BE2C (cell line): Measurements from ENCODE around the gene MB21D2. TPM values are rescaled to one million over a fixed set of nuclear protein-coding genes. Genes with fewer than 3 reads are reported as not detected.
A peak's percentile ranks its signal among the peaks of the same experiment; 100 is the strongest.
"Not testable (repeated sequence)": the region's sequence is repeated elsewhere in the genome, so short reads cannot be mapped to it uniquely, and the experiment has no call there.

Experiments used
- DNase-seq: peaks from one replicate; pipeline ENCODE4 v3.0.0-alpha.2; 2020
- H3K27me3 ChIP-seq: fragments of 250-450 bp; sonication (Bioruptor Pico); 2 replicates; pipeline ENCODE4 v1.5.1; 2020; ENCODE audit warnings: mild to moderate bottlenecking
- H3K36me3 ChIP-seq: fragments of 250-450 bp; sonication (Bioruptor Pico); 2 replicates; pipeline ENCODE4 v1.5.1; 2020; ENCODE audit warnings: mild to moderate bottlenecking
- H3K4me1 ChIP-seq: fragments of 250-450 bp; sonication (Bioruptor Pico); 2 replicates; pipeline ENCODE4 v1.5.1; 2020
- H3K4me3 ChIP-seq: 2 replicates; pipeline ENCODE4 v1.5.1; 2011; ENCODE audit warnings: low read depth, low read length
- H3K9me3 ChIP-seq: fragments of 250-450 bp; sonication (Bioruptor Pico); 2 replicates; pipeline ENCODE4 v1.5.1; 2020
- CTCF ChIP-seq: IDR thresholded peaks from 2 replicates; pipeline ENCODE4 v1.5.1; 2012; ENCODE audit warnings: mild to moderate bottlenecking, low read depth, low read length
- polyA plus RNA-seq: library from polyadenylated mRNA; unstranded; fragments of >200 nt; gene quantifications from one replicate; pipeline ENCODE4 v1.2.1, GENCODE V29; 2012; ENCODE audit warnings: low read depth, missing spikeins; ENCODE audit not compliant: insufficient read length, insufficient read depth

MB21D2 gene
- 1.4 TPM for polyA plus RNA-seq

- H3K9me3 ChIP-seq: no peaks in the 10 kb centered on the region
- peaks cover 56% of the 10 kb centered on the region for H3K27me3 ChIP-seq
- H3K4me3 ChIP-seq: peak within 1 kb of the TSS; percentile 82
- TF ChIP-seq CTCF: no peak
- H3K4me1 ChIP-seq: no peaks in the 10 kb centered on the region
- DNase-seq: peak; percentile 66
- H3K36me3 ChIP-seq: no peaks in the 10 kb centered on the region
Observed at GRCh38 chr3:192917404-192918274, at the start of gene MB21D2. Gene MB21D2, minus strand, starts transcription at chr3:192917856. Its CDS starts 16 bp downstream, at chr3:192917840.

- not testable (repeated sequence) for H3K9me3 ChIP-seq, DNase-seq, H3K4me3 ChIP-seq, H3K4me1 ChIP-seq, H3K27me3 ChIP-seq, H3K36me3 ChIP-seq
Observed at GRCh38 chr3:192964959-192965719, 47.5 kb upstream of the MB21D2 start.

- Histone ChIP-seq H3K36me3 (no peaks in the 10 kb centered on the region), H3K27me3 (no peaks in the 10 kb centered on the region), H3K9me3 (no peaks in the 10 kb centered on the region), H3K4me3 (no peak overlapping the region), H3K4me1 (no peaks in the 10 kb centered on the region)
- TF ChIP-seq CTCF: no peak
- DNase-seq: no peak
Observed at GRCh38 chr3:192959773-192960172, 42.1 kb upstream of the MB21D2 start.

GRCh38 chr3:192958219-192958872, 40.7 kb upstream of the MB21D2 start:
- H3K4me3 ChIP-seq: no peak overlapping the region
- H3K4me1 ChIP-seq: no peaks in the 10 kb centered on the region
- no peak for TF ChIP-seq CTCF
- no peaks in the 10 kb centered on the region for H3K9me3 ChIP-seq
- no peak for DNase-seq
- no peaks in the 10 kb centered on the region for H3K27me3 ChIP-seq
- H3K36me3 ChIP-seq: no peaks in the 10 kb centered on the region

- H3K9me3 ChIP-seq: no peaks in the 10 kb centered on the region
- H3K27me3 ChIP-seq: no peaks in the 10 kb centered on the region
- no peaks in the 10 kb centered on the region for H3K36me3 ChIP-seq
- no peak for TF ChIP-seq CTCF
- H3K4me3 ChIP-seq: no peak overlapping the region
- DNase-seq: no peak
- H3K4me1 ChIP-seq: no peaks in the 10 kb centered on the region
Observed at GRCh38 chr3:192957441-192958021, 39.9 kb upstream of the MB21D2 start.

GRCh38 chr3:192953926-192954325, 36.3 kb upstream of the MB21D2 start:
- Histone ChIP-seq H3K4me1 (no peaks in the 10 kb centered on the region), H3K36me3 (no peaks in the 10 kb centered on the region), H3K4me3 (no peak overlapping the region), H3K9me3 (no peaks in the 10 kb centered on the region), H3K27me3 (no peaks in the 10 kb centered on the region)
- no peak for TF ChIP-seq CTCF
- no peak for DNase-seq
